DMS53 (cell line): ENCODE data around the gene MCOLN2.

Source experiments
- DNase-seq: peaks from one replicate; lab custom pipeline; 2025; lab: John Stamatoyannopoulos, UW

MCOLN2 gene

DNA sequence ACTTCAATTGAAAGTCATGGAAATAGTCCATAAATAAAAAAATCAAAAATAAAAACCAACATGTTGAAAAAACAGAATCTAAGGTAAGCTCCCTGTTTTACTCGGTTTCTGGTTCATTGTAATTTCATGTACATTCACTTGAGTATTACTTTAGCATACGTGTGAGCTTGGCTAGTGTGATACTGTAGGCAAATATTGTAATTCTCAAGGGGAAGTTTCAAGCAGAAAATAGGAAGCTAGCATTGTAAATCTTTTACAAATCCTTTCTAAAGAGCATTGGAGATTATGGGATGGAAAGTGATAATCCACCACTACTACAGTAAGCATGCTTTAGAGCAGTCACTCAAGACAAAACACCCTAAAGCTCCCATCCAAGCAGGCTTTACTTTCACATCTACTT, 100.6 kb downstream of the MCOLN2 start:
- no peak for DNase-seq

DNA sequence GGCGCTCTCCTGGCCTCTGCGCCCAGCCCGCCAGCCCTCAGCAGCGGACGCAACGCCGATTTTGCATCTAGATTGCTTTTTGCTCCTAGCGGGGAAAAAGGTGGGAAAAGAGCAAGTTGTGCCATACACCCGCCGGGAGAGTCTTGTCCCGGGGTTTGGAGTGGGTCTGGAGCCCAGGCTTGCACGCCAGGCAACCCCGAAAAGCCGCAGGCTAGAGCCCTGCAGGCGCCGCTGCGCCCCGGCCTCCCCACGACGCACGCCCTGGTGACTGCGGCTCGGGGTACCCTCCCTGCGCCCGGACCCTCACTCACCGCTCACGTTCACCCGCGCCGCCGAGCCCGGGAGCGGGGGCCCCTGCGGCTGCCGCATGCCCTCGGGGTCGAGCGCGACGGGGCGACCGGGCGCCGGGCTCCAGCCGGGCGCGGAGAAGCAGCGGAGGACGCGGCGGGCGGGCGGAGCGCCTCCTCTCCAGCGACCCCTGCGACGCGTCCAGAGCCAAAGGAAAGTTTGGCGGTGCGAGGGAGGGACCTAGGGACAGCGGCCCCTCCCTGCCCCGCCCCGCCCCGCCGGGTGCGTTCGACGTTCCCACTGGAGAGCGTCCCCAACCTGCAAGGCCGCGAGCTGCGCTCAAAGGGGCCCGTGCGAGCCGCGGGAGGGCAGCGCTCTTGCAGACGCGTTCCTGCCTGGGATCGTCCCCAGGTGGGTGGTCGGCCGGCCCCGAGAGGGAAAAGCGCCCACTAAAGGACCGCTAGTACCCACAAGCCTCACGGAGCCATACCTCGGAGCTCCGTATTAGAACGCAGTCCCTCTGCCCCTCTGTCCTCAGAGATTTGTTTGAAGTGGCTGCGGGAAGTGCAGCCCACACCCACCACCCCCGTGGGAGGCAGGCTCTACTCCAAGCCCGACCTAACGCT, 104.0 kb downstream of the MCOLN2 start, which contains the start of gene LPAR3:
Gene LPAR3, minus strand, starts transcription at position 502 of the 914 bp plus-strand sequence. CDS start 27,086 bp downstream, outside the sequence.
- peak; percentile 60 for DNase-seq

DNA sequence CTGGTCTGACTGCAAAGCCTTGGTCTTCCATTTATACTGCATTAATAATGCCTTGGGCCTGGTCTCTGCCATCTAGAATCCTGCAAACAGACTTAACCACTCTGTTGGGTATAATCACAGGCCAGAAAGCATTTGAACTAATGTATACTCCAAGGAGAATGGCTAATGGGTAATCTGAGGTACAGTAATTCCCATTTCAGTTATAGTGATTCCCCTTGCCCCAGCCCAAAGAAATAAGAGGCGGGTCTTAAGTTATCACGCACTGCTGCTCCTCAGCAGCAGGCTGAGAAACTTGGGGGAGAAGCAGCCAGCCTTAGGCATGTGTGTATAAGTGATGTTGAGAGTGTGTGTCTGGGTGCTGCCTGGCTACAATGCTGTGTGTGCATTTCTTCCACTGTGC, 106.3 kb downstream of the MCOLN2 start:
- no peak for DNase-seq

GRCh38 chr1:84889437-84889836, 107.5 kb downstream of the MCOLN2 start:
- no peak for DNase-seq

- peak; percentile 22 for DNase-seq
Measured at GRCh38 chr1:84888753-84889152, 108.2 kb downstream of the MCOLN2 start.

- DNase-seq: no peak
Measured at GRCh38 chr1:84887261-84887934, 109.5 kb downstream of the MCOLN2 start.

DNA sequence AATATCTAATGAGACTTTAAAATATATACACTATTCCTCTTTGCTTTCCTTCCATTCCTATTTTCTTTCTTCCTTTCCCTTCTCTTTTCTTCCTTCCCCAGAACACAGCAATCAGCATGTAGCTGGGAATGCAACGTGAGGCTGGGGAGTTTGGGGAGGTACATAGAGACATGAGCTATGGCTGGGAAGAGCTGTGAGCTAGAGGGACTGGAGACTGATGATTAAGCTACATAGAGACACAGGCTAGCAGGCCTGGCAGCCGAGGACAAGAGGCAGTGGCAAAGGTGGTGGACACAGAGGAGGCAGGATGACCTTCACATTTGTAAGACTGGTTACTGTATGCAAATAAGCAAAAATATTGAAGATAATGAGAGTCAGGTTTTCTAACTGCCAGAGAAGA, 111.4 kb downstream of the MCOLN2 start:
- DNase-seq: no peak

DNA sequence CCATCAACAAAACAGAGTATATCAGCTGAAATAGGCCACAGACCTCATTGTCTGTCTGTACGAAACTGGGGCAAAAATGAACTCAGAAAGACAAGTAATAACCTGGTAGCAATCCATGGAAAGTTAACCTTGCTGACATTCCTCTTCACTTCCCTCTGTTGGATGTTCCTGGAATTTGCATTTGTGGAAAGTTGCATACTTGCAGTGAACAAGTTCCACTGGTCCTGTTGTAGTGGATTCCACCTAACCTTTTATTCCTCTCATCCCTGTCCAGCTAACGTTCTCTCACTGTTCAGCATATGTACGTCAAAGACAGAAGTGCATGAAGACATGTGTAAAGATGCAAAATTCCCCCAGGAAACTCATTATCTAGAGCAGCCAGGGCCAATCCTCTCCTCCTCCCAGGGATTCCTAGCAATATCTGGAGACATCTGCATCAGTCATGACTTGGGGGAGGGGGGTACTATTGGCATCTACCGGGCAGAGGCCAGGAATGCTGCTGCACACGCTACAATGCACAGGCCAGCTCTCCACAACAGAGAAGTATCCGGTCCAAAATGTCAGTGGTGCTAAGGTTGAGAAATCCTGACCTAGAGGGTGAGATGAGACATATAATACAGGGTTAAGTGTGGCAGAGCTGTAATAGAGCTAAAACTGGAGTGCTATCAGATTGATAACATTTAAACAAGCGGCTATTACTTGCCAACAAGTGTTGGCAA, 112.1 kb downstream of the MCOLN2 start:
- DNase-seq: no peak

DNA sequence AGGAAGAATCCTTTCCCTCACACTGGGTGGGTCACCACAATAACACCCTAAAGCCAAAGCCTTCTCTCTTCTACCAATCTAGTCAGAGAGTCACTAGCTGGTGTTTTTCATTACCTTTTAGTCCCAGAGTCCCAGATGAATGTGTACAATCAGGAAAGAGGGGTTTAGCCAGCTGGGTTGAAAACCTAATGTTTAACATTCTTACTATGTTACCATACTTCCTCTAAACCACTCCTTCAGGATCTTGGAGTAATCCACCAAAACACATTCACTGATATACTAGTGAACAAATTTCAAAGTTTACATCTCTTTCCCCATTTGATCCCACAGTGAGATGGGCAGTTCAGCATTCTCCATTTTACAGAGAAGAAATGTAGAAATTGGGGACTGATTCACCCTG, 113.6 kb downstream of the MCOLN2 start:
- no peak for DNase-seq

DNA sequence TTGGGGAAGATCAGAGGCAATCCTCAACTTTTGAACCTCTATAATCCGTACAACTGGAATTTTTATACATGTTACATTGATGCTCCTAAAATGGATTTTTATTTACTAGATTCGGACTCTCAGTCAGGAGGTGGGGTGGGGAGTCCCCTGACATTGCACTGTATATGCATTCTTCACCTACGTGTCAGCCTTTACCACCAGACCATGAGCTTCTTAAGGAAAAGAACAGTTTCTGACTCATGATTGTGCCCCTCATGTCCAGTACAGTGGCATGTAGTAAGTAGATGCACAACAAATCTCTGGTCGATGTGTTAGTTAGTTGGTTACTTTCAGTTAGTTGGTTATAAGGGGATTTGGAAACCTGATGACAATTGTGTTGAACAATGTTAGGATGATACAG, 119.3 kb downstream of the MCOLN2 start:
- no peak for DNase-seq

DNA sequence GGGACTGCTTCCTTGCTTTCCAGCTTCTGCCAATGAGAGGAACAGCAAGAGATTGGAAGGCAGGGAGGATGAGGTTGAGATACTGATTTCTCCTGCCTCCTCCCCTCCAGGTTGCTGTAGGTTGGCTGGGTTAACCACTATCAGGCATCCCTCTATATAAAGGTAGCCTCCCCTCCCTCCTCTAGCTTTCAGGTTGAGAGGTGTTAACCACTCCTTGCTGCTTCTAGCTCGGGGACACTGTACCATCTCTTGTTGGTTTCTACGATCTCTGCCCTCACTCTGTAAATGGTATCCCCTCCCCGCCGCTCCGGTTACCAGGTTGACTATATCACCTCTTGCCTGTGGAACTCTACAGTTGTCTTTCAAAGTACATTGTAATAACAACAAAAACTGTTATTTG, 120.6 kb downstream of the MCOLN2 start:
- DNase-seq: no peak
